IPS DF 4.7 (cell line): ENCODE data around the gene NEB.

Source experiments
- DNase-seq: peaks from one replicate; pipeline ENCODE4 v3.0.0-alpha.2; 2013; ENCODE audit warnings: low spot score; ENCODE audit errors: extremely low read depth

The NEB gene

GRCh38 chr2:151486053-151486452, 248.2 kb downstream of the NEB start:
- no peak for DNase-seq

- DNase-seq, result no peak
These were observed 250.2 kb downstream of the NEB start for GRCh38 chr2:151484100-151484499.

- DNase-seq, result no peak
These were observed 250.7 kb downstream of the NEB start for GRCh38 chr2:151483546-151483945.

GRCh38 chr2:151482171-151482725, 252.0 kb downstream of the NEB start:
- DNase-seq, result no peak

GRCh38 chr2:151481744-151482143, 252.5 kb downstream of the NEB start:
- DNase-seq, result no peak

GRCh38 chr2:151478011-151478410, 256.3 kb downstream of the NEB start:
- DNase-seq, result no peak

- no peak for DNase-seq
These were observed 258.0 kb downstream of the NEB start for GRCh38 chr2:151476287-151476686.

GRCh38 chr2:151475071-151475470, 259.2 kb downstream of the NEB start:
- DNase-seq, result no peak

GRCh38 chr2:151472966-151473365, 261.3 kb downstream of the NEB start:
- no peak for DNase-seq

GRCh38 chr2:151470556-151470955, 263.7 kb downstream of the NEB start:
- DNase-seq, result no peak

- no peak for DNase-seq
These were observed 268.5 kb downstream of the NEB start for GRCh38 chr2:151465771-151466170.

- no peak for DNase-seq
These were observed 274.9 kb downstream of the NEB start for GRCh38 chr2:151459358-151459757.

GRCh38 chr2:151439127-151439526, 295.1 kb downstream of the NEB start:
- no peak for DNase-seq

GRCh38 chr2:151438506-151438905, 295.8 kb downstream of the NEB start:
- DNase-seq, result no peak

GRCh38 chr2:151437630-151438029, 296.6 kb downstream of the NEB start:
- DNase-seq, result no peak
